NCI-H82 treated with DMSO at 0.1 percent for 48 hours (cell line): Measurements from ENCODE around the gene PLA2G2C.
"Not testable (repeated sequence)": the region's sequence is repeated elsewhere in the genome, so short reads cannot be mapped to it uniquely, and the experiment has no call there.

Source experiments
- DNase-seq: peaks from one replicate; lab custom pipeline; 2025; ENCODE audit not compliant: unreplicated experiment; lab: John Stamatoyannopoulos, UW

Gene PLA2G2C

DNA sequence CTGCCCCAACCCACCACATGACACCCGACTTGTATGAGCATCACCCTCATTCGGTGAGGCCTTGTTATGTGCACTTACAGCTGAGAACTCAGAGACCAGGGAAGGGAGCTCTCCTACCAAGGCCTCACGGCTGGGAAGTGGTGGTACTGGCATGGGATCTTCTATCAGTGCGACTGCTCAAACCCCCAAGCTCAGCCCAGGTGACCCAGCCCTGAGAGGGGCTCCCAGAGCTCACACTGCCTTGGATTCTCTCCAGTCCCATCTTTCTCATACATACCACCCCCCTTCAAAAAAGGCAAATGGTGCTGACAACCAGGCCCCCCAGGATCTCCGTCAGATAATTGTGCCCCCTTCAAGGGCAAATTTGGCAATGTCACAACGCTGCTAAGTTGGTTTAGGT is 48.0 kb downstream of the PLA2G2C start:
- DNase-seq: no peak

DNA sequence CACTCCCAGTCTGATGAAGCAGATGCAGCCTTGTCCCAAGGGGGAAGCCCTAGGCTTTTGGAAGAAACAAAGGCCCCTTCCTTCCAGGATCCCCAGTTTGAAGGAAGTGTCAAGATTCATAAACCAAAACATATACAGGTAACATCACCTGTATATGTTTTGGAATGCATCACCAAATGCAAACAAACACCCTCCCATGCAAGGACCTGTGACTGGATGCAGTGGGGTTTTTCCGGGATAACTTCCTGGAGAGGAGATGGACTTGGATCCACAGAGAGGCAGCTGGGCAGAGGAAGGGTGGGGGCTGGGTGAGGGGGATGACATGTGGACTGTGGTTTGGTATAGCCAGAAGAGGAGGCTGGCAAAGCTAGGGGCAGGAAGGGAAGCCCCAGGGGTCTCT is 48.7 kb downstream of the PLA2G2C start:
- no peak for DNase-seq

DNA sequence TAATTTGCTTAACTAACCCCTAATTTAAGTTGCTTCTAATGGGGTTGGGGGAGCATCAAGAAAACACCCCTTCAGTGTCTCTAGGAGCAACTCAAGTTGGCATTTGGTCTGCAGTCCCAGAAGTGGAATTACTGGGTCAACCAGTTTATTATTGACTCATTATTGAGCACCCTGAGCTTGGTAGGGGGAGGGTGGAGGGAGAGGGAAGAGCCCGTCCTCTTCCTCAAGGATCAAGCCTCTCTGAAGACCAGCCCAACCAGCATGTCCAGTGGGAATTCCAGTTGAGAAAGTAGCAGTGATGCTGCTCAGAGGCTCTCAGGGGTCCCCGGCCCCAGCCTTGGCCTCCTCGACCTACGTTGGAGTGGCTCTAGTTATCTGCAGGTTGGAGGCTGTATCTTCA is 49.3 kb downstream of the PLA2G2C start:
- DNase-seq: no peak

DNA sequence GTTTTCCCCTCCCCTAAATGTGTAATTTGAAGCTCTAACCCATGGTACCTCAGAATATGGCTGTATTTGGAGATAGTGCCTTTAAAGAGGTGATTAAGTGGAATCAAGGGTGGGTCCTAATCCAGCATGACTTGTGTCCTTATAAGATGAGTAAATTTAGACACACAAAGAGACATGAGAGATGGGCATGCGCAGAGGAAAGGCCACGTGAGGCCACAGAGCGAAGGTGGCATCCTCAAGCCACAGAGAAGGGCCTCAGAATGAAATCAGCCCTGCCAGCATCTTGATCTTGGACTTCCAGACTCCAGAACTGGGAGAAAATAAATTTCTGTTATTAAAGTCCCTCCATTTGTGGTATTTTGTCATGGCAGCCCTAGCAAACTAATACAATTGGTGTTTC is 50.1 kb downstream of the PLA2G2C start:
- DNase-seq: no peak

DNA sequence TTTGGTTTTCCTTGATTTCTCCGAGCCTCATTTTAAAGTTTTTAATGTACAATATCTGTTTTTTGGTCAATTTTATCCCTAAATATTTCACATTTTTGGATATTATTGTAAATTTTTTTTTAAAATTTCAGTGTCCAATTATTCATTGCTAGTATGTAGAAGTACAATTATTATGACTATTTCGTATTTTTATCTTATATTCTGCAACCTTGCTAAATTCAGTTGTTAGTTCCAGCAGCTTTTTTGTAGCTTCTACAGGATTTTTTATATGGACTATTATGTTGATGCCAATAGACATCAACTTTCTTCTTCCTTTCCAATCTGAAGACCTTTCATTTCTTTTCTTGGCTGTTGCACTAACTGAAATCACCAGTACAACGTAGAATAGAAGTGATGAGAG is 51.3 kb downstream of the PLA2G2C start:
- DNase-seq: no peak

DNA sequence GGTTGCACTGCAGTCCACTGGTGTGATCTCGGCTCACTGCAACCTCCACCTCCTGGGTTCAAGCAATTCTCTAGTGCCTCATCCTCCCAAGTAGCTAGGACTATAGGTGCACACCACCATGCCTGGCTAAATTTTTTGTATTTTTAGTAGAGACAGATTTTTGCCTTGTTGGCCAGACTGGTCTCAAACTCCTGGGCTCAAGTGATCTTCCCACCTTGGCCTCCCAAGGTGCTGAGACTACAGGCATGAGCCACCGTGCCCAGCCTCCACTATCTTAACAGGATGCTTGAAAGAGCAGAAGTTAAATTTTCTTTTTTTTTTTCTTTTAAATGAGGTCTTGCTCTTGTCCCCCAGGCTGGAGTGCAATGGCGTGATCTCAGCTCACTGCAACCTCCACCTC is 55.8 kb downstream of the PLA2G2C start:
- not testable (repeated sequence) for DNase-seq

DNA sequence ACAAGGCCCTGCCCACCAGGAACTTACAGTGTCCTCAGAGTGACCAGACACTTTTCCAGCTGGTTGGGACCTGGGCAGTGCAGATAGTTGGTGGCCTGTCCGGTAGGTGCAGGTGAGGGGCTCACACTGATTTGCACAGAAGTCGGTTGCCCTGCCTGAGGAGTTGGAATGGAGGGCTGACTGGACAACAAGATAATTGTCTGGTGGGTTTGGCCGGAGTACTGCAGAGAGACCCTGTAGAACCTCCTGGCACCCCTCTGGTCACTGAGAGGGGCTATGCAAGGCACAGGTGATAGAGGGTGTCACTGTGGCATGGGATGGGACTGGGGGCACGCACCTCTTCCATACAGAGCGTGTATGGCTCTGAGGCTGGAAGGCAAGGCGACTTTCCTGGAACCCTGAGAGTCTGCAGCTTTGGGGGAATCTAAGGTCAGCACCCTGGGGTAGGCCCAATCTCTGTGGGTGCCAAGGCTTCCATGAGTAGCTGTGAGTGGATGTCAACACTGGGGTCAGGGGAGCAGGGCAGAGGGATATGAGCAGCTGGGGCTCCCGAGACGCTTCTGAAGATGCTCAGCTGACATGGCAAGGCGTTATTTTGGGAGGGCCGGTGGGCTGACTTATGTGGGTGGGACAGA is 59.4 kb downstream of the PLA2G2C start:
- no peak for DNase-seq

DNA sequence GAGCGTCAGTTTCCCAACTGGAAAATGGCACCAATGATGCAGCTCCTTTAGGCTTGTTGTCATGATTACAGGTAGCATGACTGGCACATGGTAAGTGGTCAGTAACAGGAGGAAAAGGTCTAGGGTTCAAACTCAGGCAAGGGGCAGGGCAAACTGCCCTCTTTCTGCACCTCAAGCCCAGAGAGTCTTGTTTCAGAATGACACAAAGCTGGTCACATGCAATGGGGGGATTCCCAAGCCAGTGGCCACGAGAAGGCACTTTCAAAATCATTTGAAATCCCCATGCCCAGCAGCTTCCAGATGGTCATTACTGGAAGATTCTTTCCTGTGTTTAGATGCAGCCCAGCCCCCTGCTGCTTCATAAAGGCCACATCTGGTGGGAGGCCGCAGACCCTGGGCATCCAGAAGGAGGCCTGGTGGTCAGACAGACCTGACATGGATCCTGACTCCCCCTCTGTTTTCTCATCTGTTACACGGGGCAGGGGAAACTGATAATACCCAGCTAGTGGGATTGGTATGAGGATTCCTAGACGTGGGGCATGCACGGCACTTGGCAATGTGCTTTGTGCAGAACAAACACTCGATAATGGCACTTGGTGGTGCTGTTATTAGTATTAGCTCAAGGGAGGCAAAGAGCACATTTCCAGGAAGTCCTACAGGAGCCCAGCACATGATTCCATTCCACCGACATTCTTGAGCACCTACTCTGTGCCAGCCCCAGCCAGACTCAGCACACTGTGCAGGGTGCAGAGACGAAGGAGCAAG is 60.1 kb downstream of the PLA2G2C start:
- DNase-seq: no peak

DNA sequence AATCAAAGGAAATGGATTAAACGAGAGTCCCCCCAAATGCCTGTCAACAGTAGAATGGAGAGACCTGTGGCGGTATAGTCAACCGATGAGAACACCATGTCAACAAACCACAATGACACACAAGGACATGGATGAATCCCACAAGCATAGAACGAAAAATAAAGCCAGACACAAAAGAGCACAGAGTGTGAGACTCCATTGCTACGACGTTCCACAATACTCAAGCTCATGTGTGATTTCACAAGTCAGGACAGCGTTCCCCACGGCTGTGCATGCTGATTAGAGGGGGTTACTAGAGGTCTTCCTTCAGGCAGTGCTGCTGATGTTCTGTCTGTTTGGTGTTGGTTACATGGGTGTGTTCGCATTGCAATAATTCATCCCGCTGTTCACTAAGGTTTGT is 61.2 kb downstream of the PLA2G2C start:
- no peak for DNase-seq

DNA sequence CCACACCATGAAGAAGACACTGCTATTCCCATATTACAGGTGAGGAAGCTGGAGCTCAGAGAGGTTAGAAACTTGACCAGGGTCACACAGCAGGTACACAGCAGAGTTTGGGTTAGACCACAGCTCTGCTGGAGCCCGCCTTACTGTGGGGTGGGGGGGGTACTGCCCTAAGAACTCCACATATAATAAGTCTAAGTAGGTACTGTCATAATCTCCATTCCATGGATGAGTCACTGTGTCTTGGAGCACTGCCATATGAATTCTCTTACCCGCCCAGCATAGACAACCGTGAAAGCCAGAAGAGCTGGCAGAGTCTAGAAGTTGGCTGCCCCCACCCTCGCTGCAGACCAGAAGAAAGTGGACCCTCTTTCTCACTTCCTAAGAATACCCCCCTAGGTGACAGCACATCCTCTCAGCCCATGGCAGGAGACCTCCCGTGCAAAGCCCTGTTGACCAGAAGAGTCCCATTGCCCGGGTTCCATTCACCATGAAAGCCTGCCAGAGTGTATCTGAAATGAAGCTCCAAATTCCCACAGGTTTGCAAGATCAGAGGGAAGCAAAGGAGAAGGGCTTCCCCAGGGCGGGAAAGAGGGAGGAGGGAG is 61.8 kb downstream of the PLA2G2C start:
- no peak for DNase-seq

DNA sequence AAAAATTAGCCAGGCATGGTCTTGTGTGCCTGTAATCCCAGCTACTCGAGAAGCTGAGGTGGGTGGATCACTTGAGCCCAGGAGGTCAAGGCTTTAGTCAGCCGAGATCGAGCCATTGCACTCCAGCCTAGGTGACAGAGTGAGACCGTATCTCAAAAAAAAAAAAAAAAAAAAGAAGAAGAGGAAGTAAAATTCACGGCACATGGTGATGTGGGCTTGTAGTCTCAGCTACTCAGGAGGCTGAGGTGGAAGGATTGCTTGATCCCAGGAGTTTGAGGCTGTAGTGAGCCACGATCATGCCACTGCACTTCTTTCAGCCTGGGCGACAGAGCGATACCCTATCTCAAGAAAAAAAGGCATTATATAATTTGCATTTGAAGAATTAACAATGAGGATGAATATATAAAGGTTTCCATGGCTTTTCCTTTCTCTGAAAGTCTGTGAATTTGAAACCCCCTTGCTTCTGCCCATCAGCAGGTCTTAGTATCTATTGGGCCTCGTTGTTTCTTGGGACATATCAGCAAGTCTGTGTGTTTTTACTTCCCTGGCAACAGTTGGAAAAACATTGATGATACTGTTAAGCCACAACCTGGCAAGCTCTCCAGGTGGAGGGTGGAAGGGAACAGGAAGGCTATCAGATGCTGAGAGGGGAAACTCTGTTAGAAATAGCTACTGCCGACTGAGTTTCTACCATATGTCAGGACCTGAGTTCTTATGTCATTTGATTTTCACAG is 62.4 kb downstream of the PLA2G2C start:
- DNase-seq: no peak

DNA sequence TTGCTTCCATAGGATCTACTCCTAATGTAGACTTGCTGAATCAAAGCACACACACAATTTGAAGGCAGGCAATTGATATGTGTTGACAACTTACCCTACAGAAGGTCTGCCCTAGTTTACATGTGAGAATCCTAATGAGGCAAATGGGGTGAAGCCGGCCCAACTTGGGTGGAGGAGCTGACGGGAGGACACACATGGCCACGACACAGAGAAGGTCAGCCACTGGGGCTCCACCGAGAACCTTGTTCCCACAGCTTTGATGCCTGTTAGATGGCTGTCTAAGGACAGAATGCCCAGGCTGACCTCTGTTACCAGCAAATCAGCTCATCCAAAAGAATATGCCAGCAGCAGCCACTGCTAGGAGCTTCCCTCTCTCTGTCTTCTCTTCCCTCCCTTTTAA is 65.5 kb downstream of the PLA2G2C start:
- DNase-seq: no peak

DNA sequence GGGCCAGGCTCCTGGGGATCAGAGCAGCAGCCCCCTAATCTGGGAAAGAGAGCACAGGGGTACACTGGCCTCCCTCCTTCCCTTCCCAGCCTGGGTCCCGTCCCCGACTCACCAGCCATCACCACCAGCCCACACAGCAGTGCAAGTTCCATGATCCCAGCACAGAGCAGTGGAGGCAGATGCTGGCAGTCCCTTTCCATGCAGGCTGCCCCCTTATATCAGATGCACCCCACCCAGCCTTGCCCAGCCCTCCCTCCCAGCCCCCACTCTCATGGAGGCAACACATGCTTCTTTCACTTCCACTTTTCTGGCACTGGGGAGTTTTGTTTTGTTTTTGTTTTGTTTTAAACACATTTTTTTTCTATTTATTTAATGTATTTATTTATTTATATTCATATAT is 67.0 kb downstream of the PLA2G2C start, which contains the start of gene PLA2G2D:
Gene PLA2G2D, minus strand, starts transcription at position 190 of the 400 bp plus-strand sequence. Its CDS starts 38 bp downstream, at position 152.
- no peak for DNase-seq

DNA sequence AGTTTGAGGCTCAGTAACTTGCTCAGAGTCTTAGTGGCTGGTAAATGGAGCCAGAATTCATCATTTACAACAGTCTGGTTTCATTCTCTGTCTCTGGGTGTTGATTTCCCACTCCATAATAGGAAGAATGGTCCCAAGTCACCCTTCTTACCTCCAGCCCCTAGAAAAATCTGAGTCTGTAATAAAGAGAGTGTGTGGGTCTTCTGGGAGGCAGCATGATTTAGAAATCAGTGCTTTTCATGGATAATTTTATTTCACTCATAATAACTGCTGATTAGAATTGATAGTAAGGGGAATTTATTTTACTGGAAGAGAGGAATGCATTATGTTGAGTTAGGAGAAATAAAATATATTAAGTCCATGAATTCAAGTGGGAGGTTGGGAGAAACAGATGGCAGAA is 69.1 kb downstream of the PLA2G2C start:
- no peak for DNase-seq

DNA sequence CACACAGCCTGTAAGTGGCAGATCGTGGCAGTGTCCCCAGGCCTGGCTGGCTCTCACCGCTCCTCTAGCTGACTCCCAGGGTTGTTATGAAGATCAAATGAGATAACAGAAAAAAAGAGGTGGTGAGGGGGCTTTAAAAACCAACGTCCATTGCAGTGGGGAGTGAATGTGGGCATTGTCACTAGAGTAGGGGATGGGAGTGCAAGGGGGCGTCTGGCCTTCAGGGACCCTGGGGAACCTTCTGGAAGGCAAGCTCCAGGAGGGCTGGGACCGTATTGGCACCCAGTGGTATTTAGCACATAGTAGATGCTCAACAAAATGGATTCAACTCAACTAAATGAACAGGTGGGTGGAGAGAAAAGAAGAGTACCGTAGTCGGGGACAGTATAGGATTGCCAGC is 70.4 kb downstream of the PLA2G2C start:
- DNase-seq: no peak

DNA sequence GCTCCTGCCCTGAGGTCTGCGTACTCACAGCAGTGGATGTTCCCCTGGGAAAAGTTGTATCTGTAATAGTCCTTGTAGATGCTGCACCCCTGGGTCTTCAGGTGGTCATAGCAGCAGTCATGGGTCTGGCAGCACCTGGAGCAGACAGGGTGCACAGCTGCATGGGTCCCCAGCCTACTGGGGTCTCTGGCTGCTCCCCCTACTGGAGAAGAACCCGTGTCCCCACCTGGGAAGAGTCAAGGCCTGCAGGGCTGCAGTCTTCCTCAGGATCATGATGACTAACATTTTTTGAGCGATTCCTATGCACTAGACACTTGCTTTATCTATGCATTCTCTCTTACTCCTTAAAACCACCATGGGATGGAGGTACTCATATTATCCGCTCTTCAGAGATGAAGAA is 70.8 kb downstream of the PLA2G2C start:
- DNase-seq: no peak

DNA sequence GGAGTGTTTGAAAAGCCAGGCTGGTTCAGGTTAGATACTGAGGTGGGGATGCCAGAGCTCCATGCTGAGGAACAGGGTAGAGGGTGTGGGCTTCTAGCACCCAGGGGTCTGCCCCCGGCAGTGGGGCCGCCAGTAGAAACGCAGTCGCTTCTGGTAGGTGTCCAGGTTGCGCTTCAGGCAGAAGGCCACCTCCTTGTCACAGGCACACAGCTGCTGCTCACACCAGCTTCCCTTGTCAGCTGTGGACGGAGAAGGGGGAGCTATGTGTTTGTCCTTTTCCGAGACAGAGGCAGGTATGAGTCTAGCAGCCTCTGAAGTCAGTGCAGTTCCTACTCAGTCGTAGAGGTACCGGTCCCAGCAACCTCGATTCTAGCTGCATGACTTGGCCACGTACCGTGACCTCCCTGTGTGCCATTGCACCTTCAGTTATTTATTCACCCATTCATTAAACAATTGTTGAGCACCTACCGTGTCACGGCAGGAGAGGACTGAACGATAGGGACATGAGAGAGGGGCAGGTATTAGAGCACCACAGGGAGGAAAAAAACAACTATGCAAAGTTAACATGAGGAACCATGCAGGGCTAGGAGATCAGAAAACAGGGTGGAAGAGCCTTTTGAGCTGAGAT is 72.2 kb downstream of the PLA2G2C start:
- no peak for DNase-seq
